Measurements from ENCODE around the gene GPR153.
A peak's percentile ranks its signal among the peaks of the same experiment; 100 is the strongest.

Gene GPR153

GRCh38 chr1:6294080-6294889 is 33.4 kb upstream of the GPR153 start:
- H3K9me3 ChIP-seq (ENCODE audit: severe bottlenecking), result no peaks in the 10 kb centered on the region
- ATAC-seq (ENCODE audit: low read depth) (peak; percentile 49; the same call in 1 of the 3 replicates), DNase-seq (ENCODE audit: low spot score) (no peak)
- H3K36me3 ChIP-seq (ENCODE audit: low read depth), result peaks cover 34% of the 10 kb centered on the region
- H3K27me3 ChIP-seq (ENCODE audit: insufficient read depth, poor library complexity, severe bottlenecking), result no peaks in the 10 kb centered on the region
- peak overlapping the region; percentile 38 for H3K27ac ChIP-seq (ENCODE audit: poor library complexity, severe bottlenecking)
- no peak for TF ChIP-seq CTCF (IDR thresholded peaks at IDR 0.05; ENCODE audit: poor library complexity, severe bottlenecking)
- peaks cover 4% of the 10 kb centered on the region for H3K4me1 ChIP-seq (ENCODE audit: insufficient read depth, poor library complexity, severe bottlenecking)
- H3K4me3 ChIP-seq (ENCODE audit: severe bottlenecking), result no peak overlapping the region

GRCh38 chr1:6292102-6292501 is 31.2 kb upstream of the GPR153 start:
- H3K4me3 ChIP-seq (ENCODE audit: severe bottlenecking), result no peak overlapping the region
- peaks cover 4% of the 10 kb centered on the region for H3K4me1 ChIP-seq (ENCODE audit: insufficient read depth, poor library complexity, severe bottlenecking)
- no peak for DNase-seq (ENCODE audit: low spot score)
- no peak for TF ChIP-seq CTCF (IDR thresholded peaks at IDR 0.05; ENCODE audit: poor library complexity, severe bottlenecking)
- H3K9me3 ChIP-seq (ENCODE audit: severe bottlenecking), result no peaks in the 10 kb centered on the region
- no peaks in the 10 kb centered on the region for H3K27me3 ChIP-seq (ENCODE audit: insufficient read depth, poor library complexity, severe bottlenecking)
- H3K36me3 ChIP-seq (ENCODE audit: low read depth), result peaks cover 33% of the 10 kb centered on the region
- no peak for ATAC-seq (ENCODE audit: low read depth)
- no peak overlapping the region for H3K27ac ChIP-seq (ENCODE audit: poor library complexity, severe bottlenecking)

- Histone ChIP-seq H3K27ac (ENCODE audit: poor library complexity, severe bottlenecking) (no peak overlapping the region), H3K9me3 (ENCODE audit: severe bottlenecking) (no peaks in the 10 kb centered on the region), H3K36me3 (ENCODE audit: low read depth) (peaks cover 21% of the 10 kb centered on the region), H3K4me3 (ENCODE audit: severe bottlenecking) (no peak overlapping the region), H3K4me1 (ENCODE audit: insufficient read depth, poor library complexity, severe bottlenecking) (no peaks in the 10 kb centered on the region), H3K27me3 (ENCODE audit: insufficient read depth, poor library complexity, severe bottlenecking) (no peaks in the 10 kb centered on the region)
- TF ChIP-seq CTCF (IDR thresholded peaks at IDR 0.05; ENCODE audit: poor library complexity, severe bottlenecking), result no peak
- ATAC-seq (ENCODE audit: low read depth) (no peak), DNase-seq (ENCODE audit: low spot score) (no peak)
These were observed 27.8 kb upstream of the GPR153 start for GRCh38 chr1:6288665-6289064.

GRCh38 chr1:6288026-6288425 is 27.1 kb upstream of the GPR153 start:
- no peak overlapping the region for H3K27ac ChIP-seq (ENCODE audit: poor library complexity, severe bottlenecking)
- no peak for TF ChIP-seq CTCF (IDR thresholded peaks at IDR 0.05; ENCODE audit: poor library complexity, severe bottlenecking)

GRCh38 chr1:6287431-6287886 is 26.6 kb upstream of the GPR153 start:
- ATAC-seq (ENCODE audit: low read depth), result no peak
- Histone ChIP-seq H3K27me3 (ENCODE audit: insufficient read depth, poor library complexity, severe bottlenecking) (no peaks in the 10 kb centered on the region), H3K9me3 (ENCODE audit: severe bottlenecking) (no peaks in the 10 kb centered on the region), H3K4me3 (ENCODE audit: severe bottlenecking) (no peak overlapping the region), H3K27ac (ENCODE audit: poor library complexity, severe bottlenecking) (no peak overlapping the region), H3K4me1 (ENCODE audit: insufficient read depth, poor library complexity, severe bottlenecking) (no peaks in the 10 kb centered on the region), H3K36me3 (ENCODE audit: low read depth) (peaks cover 13% of the 10 kb centered on the region)
- no peak for TF ChIP-seq CTCF (IDR thresholded peaks at IDR 0.05; ENCODE audit: poor library complexity, severe bottlenecking)
- DNase-seq (ENCODE audit: low spot score), result no peak

More at GRCh38 chr1:6288026-6288425, 27.1 kb upstream of the GPR153 start:
- Histone ChIP-seq H3K27me3 (ENCODE audit: insufficient read depth, poor library complexity, severe bottlenecking) (no peaks in the 10 kb centered on the region), H3K36me3 (ENCODE audit: low read depth) (peaks cover 14% of the 10 kb centered on the region), H3K4me1 (ENCODE audit: insufficient read depth, poor library complexity, severe bottlenecking) (no peaks in the 10 kb centered on the region), H3K9me3 (ENCODE audit: severe bottlenecking) (no peaks in the 10 kb centered on the region), H3K4me3 (ENCODE audit: severe bottlenecking) (no peak overlapping the region)
- DNase-seq (ENCODE audit: low spot score) (no peak), ATAC-seq (ENCODE audit: low read depth) (no peak)

All from RWPE2 (cell line).